CD8-positive, alpha-beta memory T cell (primary cell): ENCODE measurements around the gene C4orf54. TPM values are rescaled to one million over a fixed set of nuclear protein-coding genes. Genes with fewer than 3 reads are reported as not detected.

Experiments used
- CTCF ChIA-PET: fragments of 350-600 bp; sonication (Branson Sonifier 250); formaldehyde crosslinking; loops from one replicate; lab custom pipeline; 2021; ENCODE audit warnings: antibody characterized with exemption; lab: Charles Lee
- POLR2A ChIA-PET: fragments of 350-600 bp; sonication (Branson Sonifier 250); formaldehyde crosslinking; loops from one replicate; lab custom pipeline; 2021; ENCODE audit warnings: antibody characterized with exemption; lab: Charles Lee
- DNase-seq, 5 donors: peaks; one replicate each; pipeline versions ENCODE4 v3.0.0 to v3.0.0-alpha.2; 2020 to 2022; ENCODE audit warnings: mixed read lengths in 1 of 5
- H3K27ac ChIP-seq: one replicate; pipeline ENCODE4 v1.7.0; 2013; ENCODE audit warnings: low read depth, mild to moderate bottlenecking, low read length, moderate library complexity
- H3K27me3 ChIP-seq: 2 replicates; pipeline ENCODE4 v1.7.0; 2013; ENCODE audit warnings: low read length, mild to moderate bottlenecking; ENCODE audit not compliant: insufficient read depth, poor library complexity, severe bottlenecking
- H3K36me3 ChIP-seq: 2 replicates; pipeline ENCODE4 v1.7.0; 2013; ENCODE audit warnings: mild to moderate bottlenecking, low read length, moderate library complexity; ENCODE audit not compliant: insufficient read depth
- H3K4me1 ChIP-seq: 2 replicates; pipeline ENCODE4 v1.7.0; 2013; ENCODE audit warnings: mild to moderate bottlenecking, low read length, moderate library complexity; ENCODE audit not compliant: insufficient read depth
- H3K4me3 ChIP-seq: 2 replicates; pipeline ENCODE4 v1.7.0; 2013; ENCODE audit warnings: mild to moderate bottlenecking, low read length
- H3K9me3 ChIP-seq: 2 replicates; pipeline ENCODE4 v1.7.0; 2013; ENCODE audit warnings: mild to moderate bottlenecking, low read length
- H3K27ac Mint-ChIP-seq, 8 donors: one replicate each; pipeline ENCODE4 v1.8.0; 2020 to 2021; ENCODE audit warnings: mixed read lengths in 8 of 8, mild to moderate bottlenecking in 6 of 8, inconsistent platforms in 3 of 8, moderate library complexity in 3 of 8
- H3K27me3 Mint-ChIP-seq, 2 donors: one replicate each; pipeline ENCODE4 v1.8.0; 2020 to 2021; ENCODE audit warnings: mixed read lengths in 2 of 2, mild to moderate bottlenecking in 1 of 2, moderate library complexity in 1 of 2
- H3K36me3 Mint-ChIP-seq, 3 donors: one replicate each; pipeline ENCODE4 v1.8.0; 2020 to 2021; ENCODE audit warnings: mixed read lengths in 3 of 3, inconsistent platforms in 1 of 3, mild to moderate bottlenecking in 1 of 3
- H3K4me1 Mint-ChIP-seq, 3 donors: one replicate each; pipeline ENCODE4 v1.8.0; 2020 to 2021; ENCODE audit warnings: mixed read lengths in 3 of 3, inconsistent platforms in 1 of 3, mild to moderate bottlenecking in 1 of 3
- H3K4me3 Mint-ChIP-seq, 7 donors: one replicate each; pipeline ENCODE4 v1.8.0; 2020 to 2021; ENCODE audit warnings: mixed read lengths in 7 of 7, mild to moderate bottlenecking in 6 of 7, moderate library complexity in 4 of 7, inconsistent platforms in 2 of 7
- H3K9me3 Mint-ChIP-seq, 5 donors: one replicate each; pipeline ENCODE4 v1.8.0; 2020 to 2022; ENCODE audit warnings: mixed read lengths in 5 of 5, mild to moderate bottlenecking in 3 of 5, moderate library complexity in 2 of 5, inconsistent platforms in 1 of 5
- polyA plus RNA-seq: library from polyadenylated mRNA; unstranded; fragments of 300-500 nt; fragmentation: Illumina TruSeq; gene quantifications from one replicate; pipeline ENCODE4 v1.2.3, GENCODE V29; 2021
- total RNA-seq, 2 experiments: library from RNA; stranded (reverse); gene quantifications; one replicate each; pipeline ENCODE4 v1.2.3, GENCODE V29; 2021

C4orf54 gene
- total and polyA plus RNA-seq, 3 experiments from 2014 or later = not detected

DNA sequence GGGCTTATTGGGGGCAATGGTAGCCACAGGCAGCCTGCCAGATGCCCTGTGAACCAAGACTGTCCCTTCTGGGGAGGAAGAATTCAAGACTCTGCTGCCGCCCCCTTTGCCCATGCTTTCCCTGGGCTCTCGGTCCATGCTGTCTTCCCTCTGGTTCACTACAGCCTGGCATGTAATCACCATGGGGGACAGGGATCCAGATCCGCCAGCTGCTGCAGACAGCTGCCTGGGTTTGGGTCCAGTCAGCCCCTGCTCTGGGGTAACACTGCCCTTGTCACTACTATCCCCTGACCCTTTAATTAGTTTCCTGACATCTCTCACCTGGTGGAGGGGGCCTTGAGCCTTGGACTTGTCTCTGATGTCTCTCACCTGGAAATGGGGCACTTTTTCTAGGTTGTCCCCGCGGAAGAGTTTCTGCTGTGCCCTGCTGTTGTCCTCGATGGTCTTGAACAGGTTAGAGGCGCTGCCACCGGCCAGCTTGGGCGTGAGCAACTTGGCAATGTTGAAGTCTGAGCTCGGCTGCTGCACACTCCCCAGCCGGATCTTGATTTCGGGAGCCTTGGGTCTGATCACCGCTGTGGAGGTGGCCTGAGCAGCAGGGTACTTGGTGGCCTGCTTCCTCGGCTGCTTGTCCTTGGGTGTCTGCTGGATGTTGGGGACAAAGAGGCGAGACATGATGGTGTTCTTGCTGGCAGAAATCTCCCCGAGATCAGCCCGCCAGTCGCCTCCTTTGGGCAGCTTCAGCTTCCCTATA lies 6.4 kb downstream of the C4orf54 start:
- ChIA-PET POLR2A (no interaction called here), CTCF (no interaction called here)
- Mint-ChIP-seq H3K27ac (no peak overlapping the region), H3K36me3 (no peaks in the 10 kb centered on the region), H3K4me3 (no peak overlapping the region), H3K27me3 (peaks cover 0 to 3% of the 10 kb centered on the region in 2 donors), H3K4me1 (no peaks in the 10 kb centered on the region), H3K9me3 (no peaks in the 10 kb centered on the region)
- Histone ChIP-seq H3K9me3 (no peaks in the 10 kb centered on the region), H3K4me1 (no peaks in the 10 kb centered on the region), H3K27ac (no peak overlapping the region), H3K36me3 (no peaks in the 10 kb centered on the region), H3K27me3 (no peaks in the 10 kb centered on the region), H3K4me3 (no peak overlapping the region)
- no peak for DNase-seq

DNA sequence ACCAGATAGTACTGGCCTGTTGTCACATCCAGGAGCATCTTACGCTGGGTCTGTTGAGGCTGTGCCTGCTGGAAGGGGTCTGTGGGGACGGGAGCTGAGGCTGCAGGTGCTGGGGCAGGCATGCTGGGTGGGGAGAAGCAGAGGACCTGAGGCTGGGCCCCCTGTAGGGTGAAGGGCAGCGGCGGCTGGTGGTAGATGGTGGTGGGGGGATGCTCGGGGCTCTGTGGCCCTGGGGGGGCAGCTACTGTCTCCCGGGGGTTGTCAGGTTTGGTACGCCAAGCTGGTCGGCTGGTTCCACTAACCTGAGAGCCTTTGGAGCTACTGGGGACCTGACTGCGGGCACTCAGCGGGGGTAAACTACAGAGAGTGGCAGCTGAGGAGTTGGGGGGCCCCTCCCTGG lies 7.8 kb downstream of the C4orf54 start:
- no peaks in the 10 kb centered on the region for H3K36me3 Mint-ChIP-seq
- CTCF ChIA-PET = no interaction called here
- no peaks in the 10 kb centered on the region for H3K27me3 ChIP-seq
- no peaks in the 10 kb centered on the region for H3K4me1 Mint-ChIP-seq
- no peaks in the 10 kb centered on the region for H3K36me3 ChIP-seq
- POLR2A ChIA-PET = no interaction called here
- no peak overlapping the region for H3K4me3 ChIP-seq
- no peaks in the 10 kb centered on the region for H3K4me1 ChIP-seq
- no peak overlapping the region for H3K27ac Mint-ChIP-seq
- H3K27ac ChIP-seq = no peak overlapping the region
- no peak overlapping the region for H3K4me3 Mint-ChIP-seq
- H3K27me3 Mint-ChIP-seq = peaks cover 0 to under 1% of the 10 kb centered on the region in 2 donors
- H3K9me3 Mint-ChIP-seq = no peaks in the 10 kb centered on the region
- no peaks in the 10 kb centered on the region for H3K9me3 ChIP-seq
- DNase-seq = no peak

DNA sequence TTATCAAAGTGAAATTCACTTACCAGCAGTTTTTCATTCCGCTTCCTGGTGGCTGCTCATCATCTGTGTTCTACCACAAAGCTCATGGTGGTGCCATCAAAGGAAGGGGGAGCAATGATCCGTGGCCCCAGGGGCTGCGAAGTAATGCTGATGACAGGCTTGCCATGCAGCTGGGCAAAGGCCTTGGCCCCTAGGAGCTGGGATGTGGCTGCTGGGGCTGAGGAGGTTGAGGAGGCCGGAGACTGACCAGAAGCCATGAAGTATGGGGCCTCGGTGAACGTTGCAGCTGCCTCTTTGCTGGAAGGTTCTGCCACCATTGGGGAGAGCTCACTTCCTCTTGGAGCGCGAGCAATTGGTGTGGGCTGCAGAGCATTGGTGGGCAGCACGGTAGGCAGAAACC lies 8.4 kb downstream of the C4orf54 start:
- no peaks in the 10 kb centered on the region for H3K9me3 Mint-ChIP-seq
- no peak for DNase-seq
- H3K4me3 ChIP-seq = no peak overlapping the region
- H3K27me3 Mint-ChIP-seq = peaks cover 0 to 3% of the 10 kb centered on the region in 2 donors
- no peaks in the 10 kb centered on the region for H3K36me3 Mint-ChIP-seq
- H3K9me3 ChIP-seq = no peaks in the 10 kb centered on the region
- CTCF ChIA-PET = no interaction called here
- no peaks in the 10 kb centered on the region for H3K27me3 ChIP-seq
- no peak overlapping the region for H3K27ac Mint-ChIP-seq
- H3K4me1 Mint-ChIP-seq = no peaks in the 10 kb centered on the region
- no peaks in the 10 kb centered on the region for H3K36me3 ChIP-seq
- no peak overlapping the region for H3K27ac ChIP-seq
- POLR2A ChIA-PET = no interaction called here
- H3K4me3 Mint-ChIP-seq = no peak overlapping the region
- H3K4me1 ChIP-seq = no peaks in the 10 kb centered on the region

DNA sequence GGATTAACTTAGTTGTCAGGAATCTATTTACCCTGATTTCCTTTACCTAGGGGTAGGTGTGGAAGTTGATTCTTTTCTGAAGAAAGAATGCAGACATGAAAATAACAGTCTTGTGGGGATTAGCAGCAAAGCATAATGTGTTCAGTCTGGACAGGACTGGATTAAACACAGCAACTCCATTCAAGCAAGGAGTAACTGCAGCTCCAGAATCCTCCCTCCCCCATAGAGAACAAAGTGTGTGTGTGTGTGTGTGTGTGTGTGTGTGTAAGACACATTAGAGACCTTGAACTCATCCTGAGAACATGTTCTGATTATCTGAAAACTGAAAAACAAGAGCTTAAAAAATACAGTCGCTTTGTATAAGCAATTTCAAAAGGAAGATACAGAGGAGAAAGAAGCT lies 9.3 kb downstream of the C4orf54 start:
- H3K4me1 Mint-ChIP-seq = no peaks in the 10 kb centered on the region
- DNase-seq = no peak
- H3K36me3 Mint-ChIP-seq = no peaks in the 10 kb centered on the region
- Histone ChIP-seq H3K36me3 (no peaks in the 10 kb centered on the region), H3K4me1 (no peaks in the 10 kb centered on the region), H3K27me3 (no peaks in the 10 kb centered on the region), H3K4me3 (no peak overlapping the region), H3K27ac (no peak overlapping the region), H3K9me3 (no peaks in the 10 kb centered on the region)
- ChIA-PET CTCF (no interaction called here), POLR2A (no interaction called here)
- no peaks in the 10 kb centered on the region for H3K9me3 Mint-ChIP-seq
- H3K27ac Mint-ChIP-seq = no peak overlapping the region
- peaks cover under 1 to 5% of the 10 kb centered on the region in 2 donors for H3K27me3 Mint-ChIP-seq
- no peak overlapping the region for H3K4me3 Mint-ChIP-seq

DNA sequence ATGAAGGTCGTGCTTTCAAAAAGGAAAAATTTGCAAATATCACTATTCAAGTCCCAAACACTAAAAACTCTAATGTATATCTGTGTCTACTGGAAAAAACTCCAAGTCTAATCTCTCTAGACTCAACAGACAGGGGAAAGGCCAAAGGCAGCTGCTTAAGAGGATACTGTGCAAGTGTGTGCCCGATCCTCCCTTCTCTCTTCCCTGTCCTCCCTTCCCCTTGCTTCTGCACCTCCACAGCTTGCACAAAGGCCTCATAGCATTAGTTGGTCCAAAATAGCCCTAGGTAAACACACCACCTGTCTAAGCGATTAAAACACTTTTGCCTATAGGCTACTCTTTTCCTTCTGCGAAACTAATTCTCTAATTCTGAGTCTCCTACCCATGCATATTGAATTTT lies 10.6 kb downstream of the C4orf54 start:
- H3K36me3 ChIP-seq = no peaks in the 10 kb centered on the region
- H3K4me1 Mint-ChIP-seq = no peaks in the 10 kb centered on the region
- peak overlapping the region in 1 of 8 donors; percentile 15 for H3K27ac Mint-ChIP-seq
- H3K27me3 ChIP-seq = no peaks in the 10 kb centered on the region
- ChIA-PET CTCF (no interaction called here), POLR2A (no interaction called here)
- no peak overlapping the region for H3K27ac ChIP-seq
- no peaks in the 10 kb centered on the region for H3K9me3 Mint-ChIP-seq
- H3K4me3 ChIP-seq = no peak overlapping the region
- H3K27me3 Mint-ChIP-seq = peaks cover 5 to 7% of the 10 kb centered on the region in 2 donors
- H3K36me3 Mint-ChIP-seq = no peaks in the 10 kb centered on the region
- no peak for DNase-seq
- H3K4me1 ChIP-seq = no peaks in the 10 kb centered on the region
- H3K9me3 ChIP-seq = no peaks in the 10 kb centered on the region
- H3K4me3 Mint-ChIP-seq = no peak overlapping the region

DNA sequence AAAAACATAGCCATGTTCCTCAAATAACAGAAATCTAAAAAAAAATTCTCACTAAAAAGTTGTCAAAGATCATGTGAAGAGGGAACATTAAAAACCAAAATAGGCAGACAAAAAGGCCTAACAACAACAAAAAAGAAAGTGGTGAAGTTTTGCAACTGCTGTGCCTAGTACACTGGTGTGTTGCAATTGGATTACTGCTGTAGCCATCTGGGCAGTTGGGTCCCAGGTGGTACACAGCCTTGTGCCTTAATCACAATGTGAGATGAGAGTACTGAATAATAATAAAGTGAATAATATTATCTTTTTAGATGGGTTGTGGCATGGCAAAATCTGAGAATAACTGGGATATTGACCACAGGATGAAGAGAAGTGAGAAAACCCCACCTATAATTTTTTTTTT lies 12.0 kb downstream of the C4orf54 start:
- Histone ChIP-seq H3K4me3 (no peak overlapping the region), H3K9me3 (no peaks in the 10 kb centered on the region), H3K27me3 (no peaks in the 10 kb centered on the region), H3K4me1 (no peaks in the 10 kb centered on the region), H3K27ac (no peak overlapping the region), H3K36me3 (no peaks in the 10 kb centered on the region)
- Mint-ChIP-seq H3K36me3 (no peaks in the 10 kb centered on the region), H3K4me3 (no peak overlapping the region), H3K27me3 (peaks cover 5 to 9% of the 10 kb centered on the region in 2 donors), H3K27ac (peak overlapping the region in 1 of 8 donors; percentile 20), H3K4me1 (no peaks in the 10 kb centered on the region), H3K9me3 (no peaks in the 10 kb centered on the region)
- no peak for DNase-seq
- ChIA-PET CTCF (no interaction called here), POLR2A (no interaction called here)

DNA sequence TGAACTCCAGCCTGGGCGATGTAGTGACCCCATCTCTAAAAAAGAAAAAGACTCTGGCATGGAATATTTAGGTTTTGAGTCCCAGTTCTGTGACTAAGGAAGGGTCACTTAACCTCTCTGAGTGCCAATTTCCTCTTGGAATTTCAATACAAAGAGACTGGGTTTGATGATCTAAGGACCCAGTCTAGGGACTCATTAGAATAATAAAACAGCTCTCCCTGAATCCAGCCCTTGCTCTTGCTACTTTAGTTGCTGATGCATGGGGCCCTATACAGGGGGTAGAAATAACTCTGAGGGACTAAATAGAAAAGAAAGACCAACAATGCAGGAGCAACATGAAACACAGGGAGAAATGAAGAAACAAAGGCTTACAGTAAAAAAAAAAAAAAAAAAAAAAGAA lies 12.6 kb downstream of the C4orf54 start:
- Mint-ChIP-seq H3K4me3 (no peak overlapping the region), H3K9me3 (no peaks in the 10 kb centered on the region)
- POLR2A ChIA-PET = no interaction called here

DNA sequence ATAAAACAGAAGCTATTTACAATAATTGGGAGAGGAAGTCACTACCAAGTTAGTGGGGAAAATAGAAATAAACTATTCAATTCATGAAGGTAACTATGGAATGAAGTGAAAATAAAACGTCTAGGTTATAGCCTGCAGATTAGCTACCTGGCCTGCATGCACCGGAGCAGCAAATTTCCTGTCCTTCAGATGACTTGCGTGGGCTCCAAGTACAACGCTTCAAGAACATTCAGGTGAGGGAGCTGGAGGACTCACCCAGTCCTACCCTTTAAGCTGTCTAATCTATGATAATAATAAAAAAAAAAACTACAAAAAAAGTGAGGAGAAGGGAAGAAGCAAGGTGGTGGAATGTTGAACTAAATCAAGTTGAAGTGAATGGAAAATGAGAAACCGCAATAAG lies 13.2 kb downstream of the C4orf54 start:
- Mint-ChIP-seq H3K4me1 (no peaks in the 10 kb centered on the region), H3K4me3 (no peak overlapping the region), H3K27me3 (peaks cover 8 to 17% of the 10 kb centered on the region in 2 donors), H3K36me3 (no peaks in the 10 kb centered on the region), H3K9me3 (no peaks in the 10 kb centered on the region), H3K27ac (no peak overlapping the region)
- no peaks in the 10 kb centered on the region for H3K36me3 ChIP-seq
- no peak overlapping the region for H3K27ac ChIP-seq
- H3K9me3 ChIP-seq = no peaks in the 10 kb centered on the region
- ChIA-PET CTCF (no interaction called here), POLR2A (no interaction called here)
- no peaks in the 10 kb centered on the region for H3K27me3 ChIP-seq
- H3K4me3 ChIP-seq = no peak overlapping the region
- no peak for DNase-seq
- H3K4me1 ChIP-seq = no peaks in the 10 kb centered on the region

More for the DNA sequence above, 12.6 kb downstream of the C4orf54 start:
- H3K27me3 ChIP-seq = no peaks in the 10 kb centered on the region
- Mint-ChIP-seq H3K36me3 (no peaks in the 10 kb centered on the region), H3K27ac (no peak overlapping the region), H3K27me3 (peaks cover 7 to 15% of the 10 kb centered on the region in 2 donors), H3K4me1 (no peaks in the 10 kb centered on the region)
- no peak overlapping the region for H3K27ac ChIP-seq
- no peak overlapping the region for H3K4me3 ChIP-seq
- H3K9me3 ChIP-seq = no peaks in the 10 kb centered on the region
- H3K4me1 ChIP-seq = no peaks in the 10 kb centered on the region
- no peaks in the 10 kb centered on the region for H3K36me3 ChIP-seq
- DNase-seq = no peak
- CTCF ChIA-PET = no interaction called here
